HG02610 (cell line): ENCODE results near the gene COL17A1.

Experiments
- ATAC-seq: cut with Tn5 transposase; IDR thresholded peaks from one replicate; pipeline ENCODE4 v1.9.1; 2021; ENCODE audit warnings: mild to moderate bottlenecking, moderate library complexity; ENCODE audit not compliant: unreplicated experiment

Gene COL17A1

GRCh38 chr10:104053201-104053600 lies 32.5 kb downstream of the COL17A1 start:
- no peak for ATAC-seq

GRCh38 chr10:104052431-104052830 lies 33.2 kb downstream of the COL17A1 start:
- no peak for ATAC-seq

GRCh38 chr10:104049504-104050250 lies 36.0 kb downstream of the COL17A1 start:
- no peak for ATAC-seq

- no peak for ATAC-seq
These were observed 39.0 kb downstream of the COL17A1 start for GRCh38 chr10:104046651-104047050.

GRCh38 chr10:104045151-104046089 lies 40.3 kb downstream of the COL17A1 start:
- no peak for ATAC-seq

- ATAC-seq, result no peak
These were observed 41.8 kb downstream of the COL17A1 start for GRCh38 chr10:104043854-104044253.

GRCh38 chr10:104043185-104043830 lies 42.4 kb downstream of the COL17A1 start:
- no peak for ATAC-seq

- no peak for ATAC-seq
These were observed 43.7 kb downstream of the COL17A1 start for GRCh38 chr10:104041891-104042535.

GRCh38 chr10:104040862-104041789 lies 44.6 kb downstream of the COL17A1 start:
- no peak for ATAC-seq

GRCh38 chr10:104040382-104040781 lies 45.3 kb downstream of the COL17A1 start:
- ATAC-seq, result no peak

GRCh38 chr10:104038958-104039752 lies 46.5 kb downstream of the COL17A1 start:
- ATAC-seq, result no peak

GRCh38 chr10:104038537-104038936 lies 47.1 kb downstream of the COL17A1 start:
- no peak for ATAC-seq

GRCh38 chr10:104037261-104037951 lies 48.3 kb downstream of the COL17A1 start:
- ATAC-seq, result no peak

GRCh38 chr10:104036518-104037260 lies 49.0 kb downstream of the COL17A1 start:
- no peak for ATAC-seq

- no peak for ATAC-seq
These were observed 49.7 kb downstream of the COL17A1 start for GRCh38 chr10:104036069-104036384.

- no peak for ATAC-seq
These were observed 50.2 kb downstream of the COL17A1 start for GRCh38 chr10:104035194-104036068.
